NCI-H2196 treated with DMSO at 0.1 percent for 48 hours (cell line): ENCODE measurements around the gene CD93.

Experiments
- DNase-seq: peaks from one replicate; lab custom pipeline; 2025; ENCODE audit not compliant: unreplicated experiment; lab: John Stamatoyannopoulos, UW

Gene CD93

DNA sequence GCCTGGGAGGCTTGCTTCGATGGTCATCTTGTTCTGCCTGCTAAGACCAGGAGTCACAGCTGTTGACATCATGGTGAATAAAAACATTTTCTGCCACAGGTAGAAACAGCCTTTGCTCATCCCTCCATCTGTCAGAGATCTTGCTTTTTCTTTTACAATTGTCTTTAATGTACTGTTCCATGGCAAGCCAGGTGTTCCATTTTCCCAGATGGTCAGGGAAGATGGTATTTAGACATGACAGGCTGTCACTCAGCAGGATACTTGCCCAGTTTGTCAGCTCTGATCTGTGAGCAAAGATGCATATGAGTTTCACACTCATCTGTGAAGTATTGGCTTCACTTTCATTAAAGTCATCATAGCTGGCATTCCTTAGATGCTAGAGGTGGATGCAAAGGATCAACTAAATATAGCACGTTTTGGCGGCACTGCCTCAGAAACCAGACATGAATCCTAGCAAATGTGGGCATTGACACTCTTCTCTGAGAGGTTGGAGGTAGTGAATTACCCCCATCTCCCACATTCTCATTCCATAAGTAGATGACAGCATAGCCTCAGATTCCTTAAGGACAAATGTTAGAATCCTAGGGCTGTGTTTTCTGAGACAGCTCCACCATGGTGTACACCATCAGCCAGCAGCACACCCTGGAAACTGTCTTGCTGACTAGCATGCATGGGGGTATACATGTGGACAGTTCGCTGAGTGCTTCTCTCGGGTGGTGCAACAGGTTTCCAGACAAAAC, 46.8 kb downstream of the CD93 start:
- no peak for DNase-seq

DNA sequence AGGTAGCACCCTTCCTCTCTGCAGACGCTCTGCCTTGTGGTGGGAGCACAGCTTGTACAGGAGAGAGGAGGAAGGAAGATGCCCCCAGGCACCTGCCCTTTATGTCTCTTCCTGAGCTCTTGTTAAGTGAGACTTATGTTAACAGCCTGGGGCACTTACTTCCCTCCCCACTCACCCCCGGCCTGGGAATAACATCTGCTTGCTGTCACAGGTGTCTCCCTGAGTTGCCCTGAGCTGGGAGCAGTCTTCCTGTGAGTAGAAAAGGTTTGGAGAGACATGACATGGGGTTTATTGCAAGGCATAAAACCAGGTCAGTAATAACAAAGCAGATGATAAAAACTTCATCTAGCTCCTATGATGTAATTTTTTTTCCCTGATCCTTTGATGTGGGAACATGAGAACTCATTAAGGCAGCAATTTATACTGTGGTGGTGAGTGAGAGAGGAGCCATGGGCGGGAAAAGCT, 49.1 kb downstream of the CD93 start:
- no peak for DNase-seq

DNA sequence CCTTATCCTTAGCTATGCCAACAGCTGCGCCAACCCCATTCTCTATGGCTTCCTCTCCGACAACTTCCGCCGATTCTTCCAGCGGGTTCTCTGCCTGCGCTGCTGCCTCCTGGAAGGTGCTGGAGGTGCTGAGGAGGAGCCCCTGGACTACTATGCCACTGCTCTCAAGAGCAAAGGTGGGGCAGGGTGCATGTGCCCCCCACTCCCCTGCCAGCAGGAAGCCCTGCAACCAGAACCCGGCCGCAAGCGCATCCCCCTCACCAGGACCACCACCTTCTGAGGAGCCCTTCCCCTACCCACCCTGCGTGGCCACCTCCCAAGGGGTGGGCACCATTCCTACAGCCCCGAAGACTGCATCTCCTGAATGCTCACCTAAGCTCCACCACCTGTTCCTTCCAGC, 49.8 kb downstream of the CD93 start:
- no peak for DNase-seq

DNA sequence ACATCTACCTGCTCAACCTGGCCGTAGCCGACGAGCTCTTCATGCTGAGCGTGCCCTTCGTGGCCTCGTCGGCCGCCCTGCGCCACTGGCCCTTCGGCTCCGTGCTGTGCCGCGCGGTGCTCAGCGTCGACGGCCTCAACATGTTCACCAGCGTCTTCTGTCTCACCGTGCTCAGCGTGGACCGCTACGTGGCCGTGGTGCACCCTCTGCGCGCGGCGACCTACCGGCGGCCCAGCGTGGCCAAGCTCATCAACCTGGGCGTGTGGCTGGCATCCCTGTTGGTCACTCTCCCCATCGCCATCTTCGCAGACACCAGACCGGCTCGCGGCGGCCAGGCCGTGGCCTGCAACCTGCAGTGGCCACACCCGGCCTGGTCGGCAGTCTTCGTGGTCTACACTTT, 50.4 kb downstream of the CD93 start:
- no peak for DNase-seq

DNA sequence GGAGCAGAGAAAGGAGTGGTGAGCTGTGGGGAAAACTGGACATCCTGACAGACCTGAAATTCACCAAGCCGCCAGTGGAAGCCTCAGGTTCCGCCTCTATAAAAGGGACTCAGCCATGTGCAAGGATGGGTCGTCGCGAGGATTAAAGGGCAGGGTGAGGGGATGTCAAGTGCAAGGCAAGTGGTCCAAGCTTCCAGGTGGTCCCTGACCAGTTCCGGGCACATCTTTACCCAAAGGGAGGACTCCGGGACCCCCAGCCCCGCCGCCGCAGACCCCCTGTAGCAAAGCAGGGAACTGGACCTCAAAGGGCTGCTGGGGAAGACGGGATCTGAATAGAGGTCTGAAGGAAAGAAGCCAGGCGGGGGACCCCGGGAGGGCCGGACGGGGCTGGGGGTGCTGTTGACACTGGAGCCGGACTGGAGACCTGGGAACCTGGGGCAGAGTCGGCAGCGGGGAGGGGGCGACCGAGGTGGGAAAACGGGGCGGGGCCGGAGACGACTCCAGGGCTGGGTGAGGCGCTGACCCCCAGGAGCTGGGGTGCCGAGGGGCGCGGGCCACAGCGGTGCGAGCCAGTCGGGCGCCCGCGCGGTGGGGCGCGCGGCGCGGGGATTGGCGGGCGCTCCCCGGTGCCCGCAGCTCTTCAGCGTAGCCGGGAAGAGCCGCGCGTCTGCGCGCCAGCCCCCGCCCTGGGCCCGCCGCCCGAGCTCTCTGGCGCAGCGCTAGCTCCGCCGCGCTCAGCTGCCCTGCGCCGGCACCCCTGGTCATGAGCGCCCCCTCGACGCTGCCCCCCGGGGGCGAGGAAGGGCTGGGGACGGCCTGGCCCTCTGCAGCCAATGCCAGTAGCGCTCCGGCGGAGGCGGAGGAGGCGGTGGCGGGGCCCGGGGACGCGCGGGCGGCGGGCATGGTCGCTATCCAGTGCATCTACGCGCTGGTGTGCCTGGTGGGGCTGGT, 51.1 kb downstream of the CD93 start, which contains the start of gene SSTR4:
Gene SSTR4, plus strand, starts transcription at position 592 of the 951 bp plus-strand sequence. Its CDS starts 172 bp downstream, at position 764.
- no peak for DNase-seq

DNA sequence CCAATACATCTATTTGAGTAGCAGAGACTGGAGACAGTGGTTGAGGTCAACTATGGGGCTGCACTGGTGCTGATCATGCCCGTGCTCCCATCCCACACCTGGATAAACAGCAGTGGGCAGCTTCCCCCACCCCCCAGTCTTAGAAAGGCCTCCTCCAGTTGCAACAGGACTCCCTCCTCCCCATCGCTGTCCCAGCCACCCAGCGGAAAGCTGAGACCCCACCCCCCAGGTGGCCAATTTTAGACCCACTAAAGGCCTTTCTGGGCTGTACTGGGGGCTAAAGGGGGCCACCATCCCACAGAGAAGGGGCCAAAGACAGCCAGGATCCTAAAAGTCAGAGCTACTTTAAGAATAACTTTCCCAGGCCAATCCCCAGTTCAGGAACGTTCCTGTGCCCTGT, 52.2 kb downstream of the CD93 start:
- no peak for DNase-seq

DNA sequence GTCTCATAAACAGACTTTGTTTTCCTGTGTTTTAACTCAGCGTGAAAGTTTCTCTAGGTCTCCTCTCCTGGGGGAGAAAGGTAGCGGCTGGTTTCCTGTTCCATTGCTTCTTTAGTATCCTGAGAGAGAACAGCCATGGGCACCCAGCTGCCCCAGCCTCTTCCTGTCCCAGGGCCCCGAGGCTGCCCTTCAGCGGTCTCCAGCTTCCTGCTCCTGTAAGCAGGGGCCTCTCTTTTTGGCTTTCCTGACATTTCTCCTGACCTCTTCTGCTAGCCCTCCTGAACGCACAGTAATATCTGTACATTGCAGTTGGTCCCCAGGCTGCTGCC, 53.4 kb downstream of the CD93 start:
- DNase-seq, result no peak

DNA sequence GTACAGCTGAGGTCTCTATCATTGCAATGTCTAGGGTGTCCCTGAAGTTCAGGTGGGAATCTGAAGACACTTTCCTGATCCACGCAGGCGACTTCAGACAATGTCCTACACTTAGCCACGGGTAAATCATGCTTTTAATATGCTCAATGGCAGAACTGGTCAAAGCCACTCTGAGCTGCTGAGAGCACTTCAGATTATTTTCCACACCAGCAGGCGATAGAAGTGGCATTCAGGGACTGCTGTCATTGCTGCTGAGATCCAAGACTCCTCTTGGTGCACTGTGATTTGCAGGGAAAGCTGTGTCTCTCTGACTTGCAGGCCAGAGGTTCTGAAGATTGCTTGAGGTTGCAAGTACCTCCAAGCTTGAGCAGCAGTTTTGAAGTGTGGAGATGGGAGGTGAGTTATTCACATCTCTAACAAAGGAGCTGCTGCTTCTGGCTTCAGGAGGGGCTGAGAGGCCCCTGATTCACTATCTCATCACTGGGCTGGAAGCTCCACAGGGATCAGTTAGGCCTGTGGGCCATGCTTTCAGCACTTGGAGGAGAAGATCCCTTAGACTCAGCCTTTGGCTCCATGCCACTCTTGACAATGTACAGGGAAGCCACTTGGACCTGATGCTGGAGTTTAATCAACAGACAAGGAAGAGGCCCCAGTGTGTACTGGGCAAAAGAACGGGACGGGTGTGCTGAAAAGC, 53.9 kb downstream of the CD93 start:
- DNase-seq, result no peak

DNA sequence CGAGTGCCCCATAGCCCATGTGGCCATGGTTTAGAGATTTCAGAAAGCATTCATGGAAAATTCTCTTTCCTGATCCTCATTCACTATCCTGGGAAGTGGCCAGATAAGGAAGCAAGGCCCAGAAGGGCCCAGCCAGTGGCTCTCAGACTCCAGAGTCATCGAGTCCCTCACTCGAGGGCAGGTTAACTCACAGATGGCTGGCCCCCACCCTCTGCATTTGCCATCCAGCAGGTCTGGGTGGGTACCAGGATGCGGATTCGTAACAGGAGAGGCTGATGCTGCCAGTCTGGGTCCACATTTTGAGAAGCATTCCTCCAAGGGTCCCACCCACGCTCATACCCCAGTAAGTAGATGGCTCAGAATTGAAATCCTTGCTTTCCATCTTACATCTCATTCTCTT, 54.8 kb downstream of the CD93 start:
- no peak for DNase-seq
